ENCODE results near the gene GPR37L1.

- TF ChIP-seq RAD21 (conservative IDR thresholded peaks at IDR 0.05) (peak; percentile 84), CTCF (IDR thresholded peaks at IDR 0.05; ENCODE audit: poor library complexity, severe bottlenecking) (peak; percentile 84), EZH2 (IDR thresholded peaks at IDR 0.05; ENCODE audit: borderline replicate concordance, insufficient read depth, low read length, poor library complexity, severe bottlenecking) (no peak), POLR2AphosphoS5 (IDR thresholded peaks at IDR 0.05) (no peak), EP300 (conservative IDR thresholded peaks at IDR 0.05; ENCODE audit: poor library complexity, severe bottlenecking) (no peak), REST (IDR thresholded peaks at IDR 0.05; ENCODE audit: borderline replicate concordance) (no peak)
These were observed 12.6 kb downstream of the GPR37L1 start for GRCh38 chr1:202135221-202135721.
